Measurements from ENCODE around the gene PPY. TPM values are rescaled to one million over a fixed set of nuclear protein-coding genes. Genes with fewer than 3 reads are reported as not detected.

Gene PPY
- total RNA-seq, result not detected in 2 replicates
- long read RNA-seq, result 0 reads

DNA sequence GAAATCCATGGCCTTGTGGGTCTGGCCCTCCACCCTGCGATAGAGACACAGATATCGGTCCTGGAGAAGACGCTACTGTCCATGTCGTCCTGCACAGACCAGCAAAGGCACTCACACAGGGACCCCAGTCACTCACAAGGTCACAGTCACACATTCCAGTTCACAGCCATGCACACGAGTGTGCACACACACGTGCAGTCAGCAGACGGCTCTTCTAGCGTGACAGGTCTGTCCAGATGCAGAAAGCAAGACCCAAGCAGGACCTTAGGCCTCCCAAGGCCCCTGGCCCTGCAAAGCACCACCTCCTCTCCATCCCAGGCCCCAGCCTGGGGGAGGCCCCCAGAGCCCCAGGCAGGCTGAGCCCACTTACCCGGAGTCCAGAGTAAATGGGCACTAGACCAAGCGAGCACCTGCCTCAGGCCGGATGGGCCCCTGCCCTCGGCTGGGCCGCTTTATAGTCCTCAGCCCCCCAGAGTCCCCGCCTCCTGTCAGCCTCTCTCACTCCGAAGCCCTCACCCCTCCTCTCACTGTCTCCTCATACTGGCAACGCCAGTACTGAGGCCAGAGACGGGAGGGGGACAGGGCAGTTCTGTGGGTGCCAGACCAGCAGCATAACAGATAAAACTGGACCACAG, at the start of gene PPY:
Gene PPY, minus strand, starts transcription at position 426 of the 635 bp plus-strand sequence. CDS start 822 bp downstream, outside the sequence.
- H3K9me3 Mint-ChIP-seq, result no peaks in the 10 kb centered on the region
- peaks cover 12% of the 10 kb centered on the region for H3K27me3 Mint-ChIP-seq (ENCODE audit: low read depth)
- peak within 1 kb of the TSS; percentile 88 for H3K27ac Mint-ChIP-seq (ENCODE audit: unreplicated experiment)

DNA sequence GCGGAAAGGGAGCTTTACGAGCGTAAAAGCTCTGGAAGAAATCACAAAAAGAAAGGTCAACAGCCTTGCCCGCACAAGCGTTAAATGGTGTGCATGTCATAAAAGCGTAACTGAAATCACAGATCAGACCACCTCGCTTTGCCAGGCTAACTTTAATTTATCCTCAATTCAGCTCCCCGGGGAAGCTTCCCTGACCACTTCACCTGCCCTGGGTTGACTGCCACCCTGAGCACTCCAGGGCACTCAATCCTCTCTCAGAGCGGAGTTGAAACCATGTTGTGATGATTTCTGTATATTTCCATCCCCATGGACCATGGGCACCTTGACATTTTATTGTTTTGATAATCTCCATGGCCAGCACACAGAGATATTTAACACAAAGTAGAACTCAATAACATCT, 46.0 kb upstream of the PPY start:
- no peak for DNase-seq (ENCODE audit: low read depth, low spot score)
- TF ChIP-seq, protein P1, sequence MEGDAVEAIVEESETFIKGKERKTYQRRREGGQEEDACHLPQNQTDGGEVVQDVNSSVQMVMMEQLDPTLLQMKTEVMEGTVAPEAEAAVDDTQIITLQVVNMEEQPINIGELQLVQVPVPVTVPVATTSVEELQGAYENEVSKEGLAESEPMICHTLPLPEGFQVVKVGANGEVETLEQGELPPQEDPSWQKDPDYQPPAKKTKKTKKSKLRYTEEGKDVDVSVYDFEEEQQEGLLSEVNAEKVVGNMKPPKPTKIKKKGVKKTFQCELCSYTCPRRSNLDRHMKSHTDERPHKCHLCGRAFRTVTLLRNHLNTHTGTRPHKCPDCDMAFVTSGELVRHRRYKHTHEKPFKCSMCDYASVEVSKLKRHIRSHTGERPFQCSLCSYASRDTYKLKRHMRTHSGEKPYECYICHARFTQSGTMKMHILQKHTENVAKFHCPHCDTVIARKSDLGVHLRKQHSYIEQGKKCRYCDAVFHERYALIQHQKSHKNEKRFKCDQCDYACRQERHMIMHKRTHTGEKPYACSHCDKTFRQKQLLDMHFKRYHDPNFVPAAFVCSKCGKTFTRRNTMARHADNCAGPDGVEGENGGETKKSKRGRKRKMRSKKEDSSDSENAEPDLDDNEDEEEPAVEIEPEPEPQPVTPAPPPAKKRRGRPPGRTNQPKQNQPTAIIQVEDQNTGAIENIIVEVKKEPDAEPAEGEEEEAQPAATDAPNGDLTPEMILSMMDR (conservative IDR thresholded peaks at IDR 0.05), result no peak
- Mint-ChIP-seq H3K27me3 (ENCODE audit: low read depth) (peaks cover 49% of the 10 kb centered on the region), H3K9me3 (no peaks in the 10 kb centered on the region), H3K27ac (ENCODE audit: unreplicated experiment) (no peak overlapping the region), H3K4me3 (no peak overlapping the region), H3K4me1 (no peaks in the 10 kb centered on the region), H3K36me3 (ENCODE audit: low read depth) (no peaks in the 10 kb centered on the region)

More for the DNA sequence above, at the start of gene PPY:
- no peak for DNase-seq (ENCODE audit: low read depth, low spot score)
- TF ChIP-seq, protein P1 (conservative IDR thresholded peaks at IDR 0.05), result no peak
- Mint-ChIP-seq H3K4me3 (no peak within 1 kb of the TSS), H3K36me3 (ENCODE audit: low read depth) (no peaks in the 10 kb centered on the region), H3K4me1 (peaks cover 24% of the 10 kb centered on the region)

DNA sequence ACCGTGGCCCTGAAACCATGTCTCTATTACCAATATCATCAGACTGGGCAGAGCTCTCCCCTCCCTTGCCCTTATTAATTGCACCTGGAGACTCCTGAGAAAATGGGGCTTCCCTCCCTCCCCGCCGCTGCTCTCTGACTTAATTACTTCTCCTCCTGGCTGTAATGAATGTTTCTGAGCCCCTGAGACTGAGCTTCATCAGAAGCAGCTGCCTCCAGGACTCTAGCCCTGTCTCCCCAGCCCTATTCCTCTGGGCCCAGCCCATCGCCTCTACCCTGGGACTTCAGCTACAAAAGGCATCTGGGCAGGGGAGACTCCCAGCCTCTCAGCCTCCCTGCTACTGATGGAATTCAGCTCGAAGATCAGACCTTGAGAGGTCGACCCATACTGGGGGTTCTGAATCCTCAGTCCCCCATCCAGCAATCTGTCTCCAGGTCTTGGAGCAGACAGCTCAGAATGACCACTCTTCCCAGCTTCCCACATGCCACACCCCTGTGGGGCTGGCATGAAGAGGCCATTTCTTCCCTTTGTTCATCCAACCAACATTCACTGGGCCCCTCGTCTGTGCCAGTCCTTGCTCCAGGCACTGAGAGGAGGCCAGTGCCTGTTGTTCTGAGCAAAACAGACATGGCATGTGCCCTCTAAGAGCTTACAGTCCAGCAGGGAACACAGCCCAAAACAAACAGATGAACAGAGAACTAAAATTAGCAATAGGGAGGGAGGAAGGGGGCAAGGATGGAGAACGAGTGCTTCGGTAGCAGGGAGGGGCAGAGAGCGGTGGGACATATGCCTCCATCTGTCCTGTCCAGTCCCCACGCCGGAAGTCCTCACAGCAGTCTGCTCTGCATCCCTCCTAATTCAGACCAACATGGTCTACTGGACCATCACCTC, 45.1 kb upstream of the PPY start:
- no peak overlapping the region for H3K27ac Mint-ChIP-seq (ENCODE audit: unreplicated experiment)
- H3K4me3 Mint-ChIP-seq, result no peak overlapping the region
- H3K36me3 Mint-ChIP-seq (ENCODE audit: low read depth), result no peaks in the 10 kb centered on the region
- no peak for DNase-seq (ENCODE audit: low read depth, low spot score)
- no peaks in the 10 kb centered on the region for H3K9me3 Mint-ChIP-seq
- peaks cover 55% of the 10 kb centered on the region for H3K27me3 Mint-ChIP-seq (ENCODE audit: low read depth)
- TF ChIP-seq, protein P1 (conservative IDR thresholded peaks at IDR 0.05), result no peak
- H3K4me1 Mint-ChIP-seq, result no peaks in the 10 kb centered on the region

GRCh38 chr17:43986225-43986981, 44.1 kb upstream of the PPY start:
- H3K27ac Mint-ChIP-seq (ENCODE audit: unreplicated experiment), result no peak overlapping the region
- H3K4me1 Mint-ChIP-seq, result no peaks in the 10 kb centered on the region
- TF ChIP-seq, protein P1 (conservative IDR thresholded peaks at IDR 0.05), result no peak
- H3K36me3 Mint-ChIP-seq (ENCODE audit: low read depth), result no peaks in the 10 kb centered on the region
- no peak overlapping the region for H3K4me3 Mint-ChIP-seq
- DNase-seq (ENCODE audit: low read depth, low spot score), result no peak
- no peaks in the 10 kb centered on the region for H3K9me3 Mint-ChIP-seq
- peaks cover 65% of the 10 kb centered on the region for H3K27me3 Mint-ChIP-seq (ENCODE audit: low read depth)

DNA sequence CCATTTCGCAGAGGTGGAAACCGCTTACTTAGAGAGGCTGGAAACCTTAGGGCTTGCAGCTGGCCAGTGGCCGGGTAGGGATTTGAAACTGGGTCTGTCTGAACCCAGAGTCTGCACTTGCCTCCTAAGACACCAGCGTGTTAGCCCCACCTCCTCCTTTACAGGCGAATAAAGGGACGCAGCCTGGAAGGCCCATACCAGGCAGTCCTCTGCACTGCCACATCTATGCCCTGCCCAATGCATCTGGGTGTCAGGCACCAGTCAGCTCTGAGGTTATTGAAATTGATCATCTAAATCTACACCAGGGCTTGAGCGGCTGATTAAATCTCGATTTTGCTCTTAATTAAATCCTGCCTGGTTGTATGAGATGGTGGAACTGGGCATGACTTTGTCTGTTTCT, 42.2 kb upstream of the PPY start:
- no peak overlapping the region for H3K27ac Mint-ChIP-seq (ENCODE audit: unreplicated experiment)
- TF ChIP-seq, protein P1 (conservative IDR thresholded peaks at IDR 0.05), result no peak
- H3K4me1 Mint-ChIP-seq, result no peaks in the 10 kb centered on the region
- H3K36me3 Mint-ChIP-seq (ENCODE audit: low read depth), result no peaks in the 10 kb centered on the region
- peak overlapping the region; percentile 77 for H3K4me3 Mint-ChIP-seq
- peaks cover 77% of the 10 kb centered on the region for H3K27me3 Mint-ChIP-seq (ENCODE audit: low read depth)
- DNase-seq (ENCODE audit: low read depth, low spot score), result no peak
- no peaks in the 10 kb centered on the region for H3K9me3 Mint-ChIP-seq

Measured in neural crest cell (in vitro differentiated cells).